Erythroblast (primary cell): Measurements from ENCODE around the gene ELMOD3.

ENCODE experiments used
- GATA1 ChIP-seq: IDR thresholded peaks from 2 replicates; pipeline ENCODE4 v1.6.1; 2011; ENCODE audit warnings: low read depth, mild to moderate bottlenecking, control low read depth, low read length, moderate library complexity
- POLR2A ChIP-seq: IDR thresholded peaks from 2 replicates; pipeline ENCODE4 v1.6.1; 2011; ENCODE audit warnings: mild to moderate bottlenecking, low read length

GRCh38 chr2:85434696-85435095 is 80.1 kb downstream of the ELMOD3 start:
- no peak for TF ChIP-seq POLR2A
- TF ChIP-seq GATA1 = no peak
